Astrocyte (in vitro differentiated cells and primary cell): Measurements from ENCODE around the gene FAM171A2.

ENCODE experiments used
- EZH2 ChIP-seq: IDR thresholded peaks from 2 replicates; pipeline ENCODE4 v1.6.1; 2012; ENCODE audit warnings: mild to moderate bottlenecking, low read length, inconsistent platforms; ENCODE audit not compliant: insufficient read depth
- TF ChIP-seq, protein P1 (sequence below): IDR thresholded peaks from 2 replicates; pipeline ENCODE4 v1.5.1; 2011; ENCODE audit warnings: low read depth, mild to moderate bottlenecking, inconsistent platforms, low read length, moderate library complexity; ENCODE audit not compliant: insufficient read depth

DNA sequence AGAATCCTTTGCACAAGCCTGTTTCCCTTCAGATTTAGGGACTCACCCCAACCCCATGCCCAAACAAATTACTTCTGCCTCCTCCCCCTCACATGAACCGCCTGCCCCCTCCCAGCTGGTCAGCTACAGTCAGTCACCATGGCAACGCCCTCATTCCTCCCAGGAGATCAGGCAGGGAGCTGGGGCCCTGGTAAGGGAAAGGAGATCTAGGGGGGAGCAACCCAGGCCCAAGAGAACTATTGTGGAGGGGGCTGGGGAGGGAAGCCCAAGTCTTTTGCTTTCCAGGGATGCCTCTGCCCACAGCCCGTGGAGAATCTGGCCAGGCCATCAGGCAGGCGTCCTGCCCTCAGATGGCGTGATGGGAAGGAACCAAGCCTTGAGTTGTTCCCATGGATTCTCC lies 2.8 kb downstream of the FAM171A2 start:
- TF ChIP-seq, protein P1, sequence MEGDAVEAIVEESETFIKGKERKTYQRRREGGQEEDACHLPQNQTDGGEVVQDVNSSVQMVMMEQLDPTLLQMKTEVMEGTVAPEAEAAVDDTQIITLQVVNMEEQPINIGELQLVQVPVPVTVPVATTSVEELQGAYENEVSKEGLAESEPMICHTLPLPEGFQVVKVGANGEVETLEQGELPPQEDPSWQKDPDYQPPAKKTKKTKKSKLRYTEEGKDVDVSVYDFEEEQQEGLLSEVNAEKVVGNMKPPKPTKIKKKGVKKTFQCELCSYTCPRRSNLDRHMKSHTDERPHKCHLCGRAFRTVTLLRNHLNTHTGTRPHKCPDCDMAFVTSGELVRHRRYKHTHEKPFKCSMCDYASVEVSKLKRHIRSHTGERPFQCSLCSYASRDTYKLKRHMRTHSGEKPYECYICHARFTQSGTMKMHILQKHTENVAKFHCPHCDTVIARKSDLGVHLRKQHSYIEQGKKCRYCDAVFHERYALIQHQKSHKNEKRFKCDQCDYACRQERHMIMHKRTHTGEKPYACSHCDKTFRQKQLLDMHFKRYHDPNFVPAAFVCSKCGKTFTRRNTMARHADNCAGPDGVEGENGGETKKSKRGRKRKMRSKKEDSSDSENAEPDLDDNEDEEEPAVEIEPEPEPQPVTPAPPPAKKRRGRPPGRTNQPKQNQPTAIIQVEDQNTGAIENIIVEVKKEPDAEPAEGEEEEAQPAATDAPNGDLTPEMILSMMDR: no peak
- no peak for TF ChIP-seq EZH2
